NCI-H128 (cell line): Measurements from ENCODE around the gene ZFAND3.

Experiments
- DNase-seq: peaks from one replicate; lab custom pipeline; 2025; ENCODE audit not compliant: unreplicated experiment; lab: John Stamatoyannopoulos, UW

The ZFAND3 gene

DNA sequence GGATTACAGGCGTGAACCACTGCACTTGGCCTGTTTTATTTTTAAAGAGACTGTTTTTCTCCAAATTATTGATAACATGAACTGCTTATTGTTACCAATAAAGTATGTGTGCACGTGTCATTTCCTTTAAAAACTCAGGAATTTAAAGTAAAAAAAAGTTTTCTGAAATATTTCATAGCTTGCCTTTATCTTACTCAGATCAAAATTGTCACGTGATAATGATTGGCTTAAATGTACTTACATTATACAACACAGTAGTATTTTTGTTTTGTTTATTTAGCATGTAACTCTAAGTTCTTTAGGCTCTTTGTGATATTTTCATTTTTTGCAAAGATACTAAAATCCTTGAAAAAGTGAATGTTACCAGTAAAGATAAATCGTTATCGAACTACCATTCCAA is 174.1 kb downstream of the ZFAND3 start:
- no peak for DNase-seq

DNA sequence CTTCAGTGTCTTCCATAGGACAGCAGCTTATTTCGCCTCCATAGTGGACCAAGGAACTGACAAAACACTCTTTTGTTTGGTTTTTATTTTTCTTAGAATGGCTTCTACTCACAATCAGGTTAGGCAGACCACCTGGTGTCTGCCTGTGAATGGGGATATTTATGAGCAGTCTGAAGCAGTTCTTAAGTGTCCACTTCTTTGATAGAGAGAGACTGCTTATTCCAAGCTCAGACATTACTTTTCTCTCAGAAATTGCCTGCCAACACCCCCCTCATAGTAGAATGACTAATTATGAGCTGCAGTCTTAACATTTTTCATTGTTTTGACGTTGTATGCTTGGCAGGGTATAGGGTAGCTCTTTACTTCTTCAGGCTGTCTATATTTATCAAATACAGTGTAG is 174.7 kb downstream of the ZFAND3 start:
- DNase-seq, result no peak

DNA sequence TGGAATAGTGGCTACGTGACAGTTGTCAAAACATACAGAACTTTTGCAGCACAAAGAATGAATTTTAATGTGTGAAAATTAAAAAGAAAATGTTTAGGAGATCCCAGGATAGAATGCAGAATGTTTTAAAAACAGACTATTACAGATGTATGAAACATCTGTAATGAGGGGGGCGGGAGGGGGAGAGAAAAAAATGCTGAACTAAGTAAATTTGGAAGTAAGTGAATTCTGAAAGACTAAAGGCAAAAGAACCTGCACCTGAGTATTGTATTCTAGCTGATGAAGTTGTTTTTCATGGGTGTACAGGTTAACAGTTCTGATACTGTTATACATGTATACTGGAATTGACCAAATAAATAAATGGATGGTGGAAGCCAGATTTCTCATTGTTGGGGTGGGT is 178.8 kb downstream of the ZFAND3 start:
- no peak for DNase-seq

DNA sequence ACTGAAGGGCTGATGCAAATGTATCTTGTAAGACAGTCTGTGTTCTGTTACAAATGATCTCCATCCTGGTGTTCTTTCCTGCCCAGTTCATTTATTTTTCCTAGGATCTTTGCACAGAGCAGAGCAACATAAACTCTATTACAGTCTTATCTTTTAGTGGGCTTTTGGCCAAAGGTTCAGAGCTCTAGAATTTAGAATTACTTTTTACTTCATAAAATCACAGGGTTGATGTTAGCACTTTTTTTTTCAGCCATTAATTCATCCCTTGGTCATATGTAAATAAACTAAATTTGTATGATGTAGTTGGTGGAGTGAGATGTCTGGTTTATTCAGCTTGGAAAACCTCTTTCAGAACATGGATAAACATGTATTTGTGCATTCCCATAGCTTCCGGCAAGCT is 181.9 kb downstream of the ZFAND3 start:
- DNase-seq, result no peak

DNA sequence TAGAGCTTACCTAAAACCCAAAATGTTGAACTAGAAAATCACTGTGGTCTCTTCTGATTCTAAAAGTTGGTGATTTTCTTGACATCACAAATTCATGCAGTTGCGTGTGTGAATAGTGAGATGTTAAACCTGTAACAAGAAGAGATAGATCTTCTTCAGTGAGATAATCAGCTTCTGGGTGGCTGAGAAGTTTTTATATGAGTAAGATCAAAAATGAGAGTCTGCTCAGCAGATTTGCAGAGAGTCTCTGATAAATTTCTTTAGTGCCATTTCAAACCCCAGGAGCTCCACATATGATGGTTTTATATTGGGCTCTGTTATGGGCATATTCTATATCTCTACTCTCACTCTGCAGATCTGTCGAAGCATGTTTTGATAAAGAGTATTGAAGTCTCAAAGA is 185.4 kb downstream of the ZFAND3 start:
- no peak for DNase-seq

DNA sequence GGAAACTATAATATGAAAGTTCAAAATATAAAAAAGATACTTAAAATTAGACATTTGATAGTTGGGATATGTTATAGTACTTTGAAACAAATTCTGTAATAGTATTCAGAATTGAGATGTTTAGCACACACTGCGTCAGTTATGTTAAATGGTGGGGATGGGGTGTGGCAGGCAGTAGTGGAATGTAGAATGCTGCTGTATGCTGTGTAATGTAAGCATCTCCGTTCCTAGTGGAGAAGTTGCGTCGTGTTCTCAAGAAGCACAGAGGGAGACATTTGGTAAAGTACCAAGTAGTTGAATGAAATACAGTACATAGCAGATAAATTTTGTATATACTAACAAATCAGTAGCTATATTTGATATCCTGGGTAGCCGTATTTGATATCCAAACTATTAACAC is 192.4 kb downstream of the ZFAND3 start:
- no peak for DNase-seq

DNA sequence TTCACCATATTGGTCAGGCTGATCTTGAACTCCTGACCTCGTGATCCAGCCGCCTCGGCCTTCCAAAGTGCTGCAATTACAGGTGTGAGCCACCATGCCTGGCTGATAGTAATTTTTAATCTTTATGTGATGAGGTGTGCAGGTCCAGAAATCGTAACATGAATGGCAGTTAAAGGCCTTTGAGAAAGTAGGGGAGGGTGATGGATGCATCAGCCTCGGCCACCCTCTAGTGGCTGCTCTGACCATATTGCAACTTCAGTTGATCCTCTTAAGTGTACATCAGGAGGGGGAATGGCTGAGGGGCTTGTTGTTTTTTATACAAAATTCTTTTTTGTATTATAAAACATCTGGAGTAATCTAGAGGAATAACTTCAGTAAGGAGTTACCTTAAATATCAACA is 193.0 kb downstream of the ZFAND3 start:
- no peak for DNase-seq

DNA sequence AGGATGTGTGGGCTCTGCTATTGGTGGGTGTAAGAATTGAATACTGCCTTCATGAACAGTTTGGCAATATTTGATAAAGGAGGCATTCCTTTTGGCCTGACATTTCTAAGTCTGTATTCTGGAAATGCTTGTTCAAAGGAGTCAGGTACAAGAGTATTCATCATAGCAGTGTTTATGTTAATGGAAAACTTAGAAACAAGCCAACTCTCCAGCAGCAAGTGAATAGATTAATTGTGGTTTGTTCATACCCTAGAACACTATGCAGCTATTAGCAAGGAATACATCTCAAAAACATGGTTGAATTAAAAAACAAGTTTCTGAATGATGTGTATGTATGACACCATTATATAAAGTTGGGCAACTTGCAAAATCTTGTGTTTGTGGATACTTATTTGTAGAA is 195.8 kb downstream of the ZFAND3 start:
- no peak for DNase-seq

DNA sequence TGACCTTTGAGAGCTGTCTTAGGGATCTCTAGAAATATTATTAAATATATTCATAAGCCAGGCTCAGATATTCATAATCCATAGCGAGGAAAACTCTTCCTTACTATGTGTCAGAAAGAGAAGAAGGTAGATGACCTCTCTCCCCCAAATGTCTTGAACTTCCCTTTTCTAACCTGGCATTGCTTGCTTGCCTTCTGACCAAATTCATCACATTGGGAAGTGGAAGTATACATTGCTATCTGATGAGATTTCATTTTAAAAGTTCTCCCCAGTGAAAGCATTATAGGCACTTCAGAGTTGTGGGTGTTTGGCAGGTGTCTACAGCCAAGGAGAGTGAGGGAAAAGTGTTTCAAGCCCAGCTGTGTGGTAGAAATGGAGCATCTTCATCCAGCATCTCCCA is 197.3 kb downstream of the ZFAND3 start:
- no peak for DNase-seq

DNA sequence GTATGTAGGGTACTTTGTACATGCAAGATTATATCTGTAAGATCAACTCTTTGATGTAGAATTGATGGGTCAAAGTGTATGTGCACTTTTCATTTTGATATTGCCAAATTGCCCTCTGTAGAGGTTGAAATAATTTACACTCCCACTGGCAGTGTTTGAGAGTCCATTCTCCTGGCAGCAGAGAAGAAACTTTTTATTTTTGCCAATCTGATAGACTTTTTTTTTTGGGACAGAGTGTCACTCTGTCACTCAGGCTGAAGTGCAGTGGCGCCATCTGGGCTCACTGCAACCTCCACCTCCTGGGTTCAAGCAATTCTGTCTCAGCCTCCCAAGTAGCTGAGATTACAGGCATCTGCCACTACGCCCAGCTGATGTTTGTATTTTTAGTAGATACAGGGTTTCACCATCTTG is 199.2 kb downstream of the ZFAND3 start:
- DNase-seq, result no peak

DNA sequence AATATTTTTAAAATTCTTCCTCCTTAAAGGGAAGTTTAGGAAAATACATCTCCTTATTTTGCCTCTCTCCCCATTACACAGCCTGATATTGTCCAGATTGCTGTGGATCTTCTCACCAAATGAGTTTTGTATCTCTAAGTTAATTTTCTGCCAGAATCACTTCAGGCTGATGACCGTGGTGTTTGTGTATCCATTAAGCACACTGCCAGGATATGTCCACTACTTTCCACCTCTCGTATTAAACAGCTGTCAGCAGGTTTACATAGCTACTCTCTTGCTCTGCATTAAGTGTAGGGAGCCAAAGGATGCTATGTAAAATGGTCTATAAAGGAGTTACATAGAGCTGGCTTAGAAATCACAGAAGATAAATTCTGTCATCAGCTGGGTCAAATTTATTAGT is 201.1 kb downstream of the ZFAND3 start:
- DNase-seq, result no peak

DNA sequence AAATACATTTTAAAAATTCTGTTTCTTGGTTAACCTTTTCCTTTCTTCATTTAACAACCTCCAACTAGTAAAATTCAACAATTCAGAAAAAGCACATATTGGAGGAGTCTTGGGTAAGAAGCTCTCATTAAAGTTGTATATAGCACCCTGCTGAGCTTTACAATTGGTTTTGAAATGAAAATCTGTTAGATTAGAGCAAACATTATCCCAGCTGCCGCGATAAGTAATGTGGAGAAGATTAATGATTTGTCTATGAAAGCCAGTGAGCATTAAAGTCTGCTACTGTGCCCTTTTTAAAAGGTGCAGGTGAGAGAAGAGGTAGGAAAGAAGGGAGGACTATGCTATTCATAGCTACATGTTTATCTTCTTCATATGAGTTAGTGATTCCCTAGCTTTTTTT is 201.5 kb downstream of the ZFAND3 start:
- no peak for DNase-seq

DNA sequence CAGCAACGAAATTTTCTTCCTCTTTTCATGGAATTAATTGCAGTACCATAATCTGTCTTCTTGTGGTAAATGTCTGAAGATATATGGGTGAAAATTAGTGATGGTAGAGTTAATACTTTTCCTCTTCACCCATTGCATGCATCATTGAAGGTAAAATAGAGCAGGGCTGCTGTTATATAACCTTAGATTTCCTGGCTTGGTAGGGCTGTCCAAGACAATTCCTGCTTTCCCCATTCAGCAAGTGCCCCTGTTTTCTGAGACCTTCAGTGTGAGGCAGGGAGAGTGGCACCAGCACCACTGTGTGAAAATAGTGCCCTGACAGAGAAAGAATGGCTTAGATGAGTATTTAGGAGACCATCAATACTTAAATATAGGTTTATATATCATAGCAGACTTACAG is 202.0 kb downstream of the ZFAND3 start:
- DNase-seq, result no peak

DNA sequence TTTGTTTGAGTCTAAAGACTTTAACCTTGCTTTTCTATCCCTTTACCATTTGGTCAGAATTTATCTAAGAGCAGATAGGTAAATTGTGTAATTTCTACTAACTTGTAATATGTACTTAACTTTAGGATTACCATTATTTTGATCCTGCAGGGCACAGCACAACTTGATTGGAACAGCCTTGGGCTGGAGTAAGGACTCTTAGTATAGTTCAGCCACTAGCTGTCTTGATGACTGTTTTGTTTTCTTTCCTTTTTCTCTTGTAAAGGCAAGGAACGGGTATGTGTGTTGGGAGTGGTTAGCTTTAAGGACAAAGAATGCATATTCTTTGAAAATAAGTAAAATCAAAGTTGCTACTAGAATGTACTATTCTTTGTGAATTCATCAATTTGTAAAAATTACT is 203.2 kb downstream of the ZFAND3 start:
- DNase-seq, result no peak

DNA sequence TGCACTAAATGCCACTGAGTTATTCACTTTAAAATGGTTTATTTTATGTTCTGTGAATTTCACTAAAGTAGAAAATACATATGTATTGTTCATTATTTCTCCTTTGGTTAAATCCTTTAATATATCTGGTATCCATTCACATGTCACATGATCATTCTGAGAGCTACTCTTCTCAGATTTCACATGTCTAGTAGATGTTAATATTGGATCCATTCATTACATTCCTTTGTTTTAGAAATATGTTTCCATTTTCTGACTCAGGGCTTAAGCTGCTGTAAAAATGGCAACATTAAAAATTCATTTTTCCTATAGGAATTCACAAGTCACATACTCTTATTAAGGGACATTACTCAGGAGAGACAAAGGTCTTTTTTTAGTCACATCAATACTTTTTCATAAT is 205.4 kb downstream of the ZFAND3 start:
- DNase-seq, result no peak

DNA sequence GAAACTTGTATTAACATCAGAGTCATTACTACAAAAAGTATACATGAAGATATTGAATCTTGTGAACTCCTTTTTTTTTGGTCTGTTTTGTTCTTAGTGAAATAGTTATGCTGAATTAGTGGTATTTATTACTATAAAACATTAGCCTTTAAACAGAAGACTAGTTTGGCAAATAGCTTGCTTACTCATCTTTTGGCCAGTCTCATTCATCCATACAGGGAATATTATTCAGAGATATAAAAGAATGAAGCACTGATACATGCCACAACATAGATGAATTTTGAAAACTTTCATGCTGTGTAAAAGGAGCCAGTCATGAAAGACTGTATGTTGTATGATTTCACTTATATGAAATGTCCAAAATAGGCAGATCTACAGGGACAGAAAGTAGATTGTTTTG is 205.9 kb downstream of the ZFAND3 start:
- DNase-seq, result no peak

DNA sequence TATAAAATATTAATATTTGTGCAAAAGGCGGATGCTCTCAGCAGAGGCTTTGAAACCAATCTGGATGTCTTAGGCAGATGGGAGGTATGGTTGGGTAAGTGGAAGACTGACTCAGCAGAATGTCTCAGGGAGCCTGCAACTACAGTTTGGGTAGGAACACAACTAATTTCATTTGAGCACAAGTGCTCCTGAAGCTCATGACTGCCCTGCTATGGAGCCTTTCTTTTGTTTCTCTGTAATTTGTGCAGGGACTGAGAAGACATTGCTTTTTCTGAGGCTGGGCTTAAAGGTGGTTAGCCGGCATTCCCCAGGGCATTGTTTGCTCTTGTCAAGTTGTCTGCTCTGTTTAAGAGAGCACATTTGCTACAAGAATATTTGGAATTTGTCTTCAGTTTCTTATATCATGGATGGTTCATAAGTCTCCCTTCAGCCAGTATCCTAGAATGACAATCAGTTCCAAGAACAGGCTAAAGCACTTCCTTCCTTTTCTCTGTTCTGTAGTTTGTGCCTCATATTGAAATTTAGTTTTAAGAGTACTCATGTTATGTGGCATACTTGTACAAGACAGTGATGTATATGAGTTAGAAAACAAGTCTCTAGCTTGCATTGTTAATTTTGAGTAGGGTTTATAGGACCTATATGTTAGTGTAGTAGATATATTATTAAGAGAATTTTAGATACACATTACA is 208.3 kb downstream of the ZFAND3 start:
- DNase-seq, result no peak

DNA sequence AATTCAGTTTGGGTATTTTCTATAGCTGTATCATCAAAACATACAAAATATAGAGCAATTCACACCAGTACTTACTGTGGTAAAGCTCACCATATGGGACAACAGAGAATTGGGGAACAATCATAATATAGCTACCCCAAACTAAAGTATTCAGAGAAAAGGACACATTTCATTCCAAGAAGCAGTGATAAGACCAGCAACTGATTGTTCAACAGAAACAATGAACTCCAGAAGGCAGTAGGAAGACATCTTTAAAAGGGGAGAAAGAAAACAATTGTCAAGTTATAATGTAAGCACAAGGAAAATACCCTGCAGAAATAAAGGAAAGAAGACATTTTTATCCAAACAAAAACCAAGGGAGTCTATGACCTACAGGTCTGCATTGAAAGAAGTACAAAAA is 210.9 kb downstream of the ZFAND3 start:
- DNase-seq, result no peak

DNA sequence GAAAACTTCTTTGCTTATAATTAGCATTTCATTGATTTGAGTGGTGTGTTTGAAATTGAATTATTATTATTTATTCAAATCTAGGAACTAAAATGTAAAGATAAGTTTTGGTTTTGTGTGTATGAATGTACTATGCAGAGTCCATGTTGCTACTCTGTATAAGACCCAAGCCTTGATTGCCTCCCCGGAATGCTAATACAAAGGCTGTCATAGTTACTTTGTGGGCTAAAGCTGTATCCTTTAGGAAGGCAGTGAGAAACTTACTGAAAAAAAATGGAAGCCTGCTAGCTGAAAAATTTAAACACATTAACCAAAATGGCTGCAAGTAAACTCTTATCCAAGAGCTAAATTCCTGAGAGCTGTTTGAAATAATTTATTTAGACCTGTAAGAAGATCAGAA is 213.3 kb downstream of the ZFAND3 start:
- DNase-seq, result no peak

DNA sequence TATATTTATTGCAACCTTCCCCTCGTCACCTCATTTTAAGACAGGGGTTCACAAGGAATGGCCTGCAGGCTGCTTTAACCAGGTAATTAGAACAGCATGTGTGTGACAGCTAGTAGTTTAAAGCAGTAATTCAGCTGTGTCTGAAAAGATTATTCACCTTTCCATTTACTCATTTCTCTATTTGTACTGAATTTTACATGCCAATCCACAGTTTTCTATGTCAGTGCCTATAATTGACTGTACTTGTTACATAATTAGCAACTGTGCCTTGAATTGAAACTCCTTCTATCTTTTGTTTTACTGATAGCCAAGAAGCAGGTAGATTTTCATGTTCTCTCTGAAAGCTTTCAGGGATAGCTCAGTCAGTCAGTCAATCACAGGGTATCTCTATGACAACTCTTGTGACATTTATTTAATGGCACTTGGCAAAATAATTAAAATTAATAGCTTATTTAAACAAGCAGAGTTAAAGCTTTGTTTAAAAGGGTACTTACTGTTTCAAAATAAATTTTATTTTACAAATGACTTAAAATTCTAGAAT is 214.0 kb downstream of the ZFAND3 start:
- no peak for DNase-seq

DNA sequence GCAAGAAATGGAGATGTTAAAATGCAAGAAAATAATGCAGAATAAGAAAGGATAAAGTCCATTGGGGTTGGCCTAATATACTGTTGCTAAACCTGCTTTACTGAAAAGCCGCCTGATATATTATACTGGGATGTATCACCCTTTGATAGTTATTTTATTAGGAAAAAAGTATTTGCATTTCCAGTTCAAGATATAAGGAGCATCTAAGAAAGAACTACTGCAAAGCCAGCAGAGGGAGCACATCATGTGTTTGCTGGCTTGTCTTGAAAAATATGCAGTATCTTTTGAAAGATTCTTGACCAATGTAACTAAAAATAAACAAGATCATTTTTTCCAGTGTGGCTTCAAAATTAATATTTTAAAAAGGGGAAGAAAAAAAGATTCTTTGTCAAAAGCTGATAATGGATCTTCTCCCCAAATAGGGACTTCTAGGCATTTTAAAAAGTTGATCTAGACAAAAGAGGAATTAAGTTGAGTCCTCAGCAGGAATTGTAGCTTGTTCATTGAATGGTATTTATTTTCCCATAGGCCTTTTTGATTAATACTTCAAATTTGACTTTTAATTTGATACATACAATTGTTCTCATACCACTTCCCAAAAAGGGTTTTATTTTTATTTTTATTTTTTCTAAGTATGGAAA is 214.9 kb downstream of the ZFAND3 start:
- no peak for DNase-seq

DNA sequence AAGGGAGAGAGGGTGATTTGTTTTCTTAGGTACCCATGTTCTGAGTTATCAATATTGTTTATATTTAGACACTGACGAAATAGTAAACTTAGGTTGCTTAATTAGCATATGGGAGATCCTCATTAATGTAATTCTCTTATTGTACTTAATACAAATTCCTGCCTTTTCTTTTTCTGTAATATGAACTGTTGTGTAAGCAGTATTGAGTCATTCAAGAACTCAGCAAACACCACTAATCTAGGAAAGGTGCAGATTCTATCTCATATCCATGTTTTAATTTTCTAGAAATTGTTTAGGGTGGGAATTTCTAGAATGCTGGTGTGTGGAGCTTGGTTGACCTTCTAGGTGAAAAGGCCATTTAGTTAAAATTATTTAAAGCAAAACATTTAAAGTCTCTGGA is 216.0 kb downstream of the ZFAND3 start:
- DNase-seq, result no peak

DNA sequence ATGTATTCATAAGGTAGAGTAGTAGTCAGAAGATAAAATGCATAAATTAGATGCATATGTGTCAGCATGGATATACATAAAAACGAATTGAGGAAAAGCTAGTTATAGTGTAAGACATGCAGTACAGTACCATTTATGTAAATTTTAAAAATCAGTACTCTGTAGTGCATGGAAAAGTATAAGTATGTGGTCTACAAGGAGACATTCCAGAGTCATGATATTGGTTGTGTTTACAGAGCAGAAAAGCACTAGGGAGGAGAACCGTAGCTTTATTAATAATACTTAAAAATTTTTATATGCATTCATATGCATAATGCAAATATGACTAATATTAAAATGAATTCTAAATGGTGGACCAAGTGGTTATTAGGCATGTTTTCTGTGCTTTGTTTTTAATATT is 220.0 kb downstream of the ZFAND3 start:
- DNase-seq, result no peak
